GM21381 (cell line): ENCODE data around the gene TTC34.

Experiments
- ATAC-seq: cut with Tn5 transposase; IDR thresholded peaks from one replicate; pipeline ENCODE4 v1.9.1; 2021; ENCODE audit warnings: mild to moderate bottlenecking, moderate library complexity; ENCODE audit not compliant: unreplicated experiment

TTC34 gene

GRCh38 chr1:2643414-2644077 is 157.9 kb downstream of the TTC34 start:
- ATAC-seq: no peak

- ATAC-seq: peak; percentile 86
Observed at GRCh38 chr1:2642560-2643413, 158.7 kb downstream of the TTC34 start.

GRCh38 chr1:2642131-2642559 is 159.3 kb downstream of the TTC34 start:
- ATAC-seq: peak; percentile 4

- no peak for ATAC-seq
Observed at GRCh38 chr1:2641381-2642130, 159.9 kb downstream of the TTC34 start.

- ATAC-seq: no peak
Observed at GRCh38 chr1:2640626-2641025, 160.9 kb downstream of the TTC34 start.

- no peak for ATAC-seq
Observed at GRCh38 chr1:2639607-2640521, 161.6 kb downstream of the TTC34 start.

- ATAC-seq: no peak
Observed at GRCh38 chr1:2639203-2639602, 162.3 kb downstream of the TTC34 start.

GRCh38 chr1:2638466-2639115 is 162.9 kb downstream of the TTC34 start:
- no peak for ATAC-seq

GRCh38 chr1:2637442-2638145 is 163.9 kb downstream of the TTC34 start:
- ATAC-seq: no peak

GRCh38 chr1:2636733-2637132 is 164.8 kb downstream of the TTC34 start:
- no peak for ATAC-seq

- ATAC-seq: no peak
Observed at GRCh38 chr1:2635361-2636010, 166.0 kb downstream of the TTC34 start.

GRCh38 chr1:2633936-2634491 is 167.5 kb downstream of the TTC34 start:
- no peak for ATAC-seq

GRCh38 chr1:2633366-2633935 is 168.0 kb downstream of the TTC34 start:
- ATAC-seq: no peak

GRCh38 chr1:2632561-2633361 is 168.7 kb downstream of the TTC34 start, which contains the start of gene MMEL1:
MMEL1 (minus strand) TSS chr1:2633016; CDS start chr1:2629484, 3,532 bp downstream.
- no peak for ATAC-seq

- ATAC-seq: no peak
Observed at GRCh38 chr1:2632051-2632430, 169.5 kb downstream of the TTC34 start.

GRCh38 chr1:2631136-2632050 is 170.1 kb downstream of the TTC34 start:
- no peak for ATAC-seq
